Ovary (tissue), 9 donors: ENCODE data around the gene MGME1. TPM values are rescaled to one million over a fixed set of nuclear protein-coding genes. Genes with fewer than 3 reads are reported as not detected.

Source experiments
- DNase-seq, 5 donors: peaks; one replicate each; pipeline ENCODE4 v3.0.0-alpha.2; 2019 to 2020
- H3K27ac ChIP-seq, 2 donors: fragments of 200-600 bp; one replicate each; pipeline versions ENCODE4 v1.5.1 to v1.8.0; 2019 to 2022
- H3K27me3 ChIP-seq: fragments of 200-600 bp; one replicate; pipeline ENCODE4 v1.8.0; 2022
- H3K36me3 ChIP-seq: fragments of 200-600 bp; sonication (generic); one replicate; pipeline ENCODE4 v1.5.1; 2019
- H3K4me1 ChIP-seq: one replicate; pipeline ENCODE4 v1.8.1; 2013; ENCODE audit warnings: mild to moderate bottlenecking, moderate library complexity; ENCODE audit not compliant: insufficient read depth
- H3K4me3 ChIP-seq: fragments of 200-600 bp; sonication (generic); one replicate; pipeline ENCODE4 v1.5.1; 2017
- H3K9me3 ChIP-seq, 2 donors: fragments of 200-600 bp in 1 of 2; sonication (generic) in 1 of 2; one replicate each; pipeline versions ENCODE4 v1.5.1 to v1.8.1; 2013 to 2019; ENCODE audit warnings: mild to moderate bottlenecking in 1 of 2, moderate library complexity in 1 of 2
- CTCF ChIP-seq, 3 donors: fragments of 450-650 bp in 2 of 3; fragments of 200-600 bp in 1 of 3; IDR thresholded peaks; one replicate each; pipeline versions ENCODE4 v1.5.1 to v1.8.0; 2016 to 2022; ENCODE audit warnings: antibody characterized with exemption in 3 of 3, mild to moderate bottlenecking in 1 of 3
- EP300 ChIP-seq: sonication (generic); formaldehyde crosslinking; IDR thresholded peaks from one replicate; pipeline ENCODE4 v1.6.1; 2017; ENCODE audit warnings: antibody characterized with exemption
- POLR2A ChIP-seq: fragments of 450-650 bp; IDR thresholded peaks from one replicate; pipeline ENCODE4 v1.6.1; 2017; ENCODE audit warnings: antibody characterized with exemption, mild to moderate bottlenecking, moderate library complexity
- WGBS, 3 donors: extraction: QIAGEN DNeasy Blood & Tissue Kit in 1 of 3; methylation state at CpG; one replicate each; pipeline versions ENCODE4 v1.1.5 to v1.1.7; 2013 to 2017; 5-methylcytosine and 5-hydroxymethylcytosine counted together
- intact Hi-C, 4 donors: fragments of 100-400 bp; cut with DNase I; formaldehyde crosslinking; loops; one replicate each; pipeline versions ENCODE4 v1.11.0 to v1.15.1; 2022 to 2023
- polyA plus RNA-seq, 2 donors: library from polyadenylated mRNA; stranded (reverse); fragments of 200-250 nt in 1 of 2; fragments of 350-450 nt in 1 of 2; fragmentation: Illumina TruSeq in 1 of 2; extraction: RNeasy Lipid Tissue Mini Kit (QIAGEN cat#74804) in 1 of 2; gene quantifications; one replicate each; pipeline ENCODE4 v1.2.3, GENCODE V29; 2013 to 2014
- total RNA-seq, 7 donors: library from RNA; depleted of rRNA in 2 of 7; stranded (reverse); fragments of >200 nt in 2 of 7; fragmentation: NEBNext Ultra II Directional in 3 of 7; extraction: Animal tissue kit (Norgen Biotek cat#: 25700) in 3 of 7; gene quantifications; one replicate each; pipeline versions ENCODE4 v1.1.0 to v1.2.4, GENCODE V29; 2016 to 2023
- donor health status: DM: no; HTN: no; CAD: no; lungs with moderate emphysema.
- donor health status: DM: no; HTN: no; CAD: no.
- donor health status: Bipolar disorder and iron deficiency.
- donor health status: DM: yes; HTN: yes; CAD: no.
- donor health status: DM: no; HTN: no; CAD: no.
- donor health status: DM: yes; HTN: yes; CAD: no.

The MGME1 gene
- total and polyA plus RNA-seq, 9 donors: 5.1 to 11.9 (median 8.3) TPM

- Histone ChIP-seq H3K27me3 (no peaks in the 10 kb centered on the region), H3K4me1 (no peaks in the 10 kb centered on the region), H3K4me3 (no peak overlapping the region), H3K27ac (no peak overlapping the region), H3K9me3 (no peaks in the 10 kb centered on the region), H3K36me3 (no peaks in the 10 kb centered on the region)
- intact Hi-C loops: no loop called here
- TF ChIP-seq CTCF (IDR thresholded peaks at IDR 0.05): no peak
- TF ChIP-seq EP300: no peak
- TF ChIP-seq POLR2A: no peak
- WGBS, 3 donors: 92 to 99% (median 95%) methylated on average over 4 of the region's 4 CpGs
- DNase-seq: no peak
Measured at GRCh38 chr20:17949899-17950298, 18.9 kb upstream of the MGME1 start.

DNA sequence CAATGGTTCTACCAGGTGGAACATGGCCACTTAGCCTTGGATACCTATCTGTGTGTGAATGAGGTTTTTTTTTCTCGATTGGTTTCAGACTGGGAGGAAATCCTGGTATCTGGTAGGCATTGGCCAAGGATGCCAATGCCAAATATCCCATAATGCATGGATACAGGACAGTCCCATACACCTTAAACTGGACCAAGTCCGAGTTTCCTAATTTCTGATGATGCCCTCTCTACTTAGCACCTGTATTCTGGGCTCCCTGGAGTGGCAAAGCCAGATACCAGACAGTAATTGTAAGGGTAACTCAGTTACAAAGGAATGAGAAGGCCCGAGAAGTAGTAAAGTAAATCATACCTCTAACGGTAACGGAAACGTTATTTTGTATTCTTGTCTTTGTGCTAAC is 18.1 kb upstream of the MGME1 start:
- intact Hi-C loops: no loop called here
- whole genome bisulfite sequencing, 3 donors: 74 to 83% (median 82%) methylated on average over 6 of the region's 6 CpGs

DNA sequence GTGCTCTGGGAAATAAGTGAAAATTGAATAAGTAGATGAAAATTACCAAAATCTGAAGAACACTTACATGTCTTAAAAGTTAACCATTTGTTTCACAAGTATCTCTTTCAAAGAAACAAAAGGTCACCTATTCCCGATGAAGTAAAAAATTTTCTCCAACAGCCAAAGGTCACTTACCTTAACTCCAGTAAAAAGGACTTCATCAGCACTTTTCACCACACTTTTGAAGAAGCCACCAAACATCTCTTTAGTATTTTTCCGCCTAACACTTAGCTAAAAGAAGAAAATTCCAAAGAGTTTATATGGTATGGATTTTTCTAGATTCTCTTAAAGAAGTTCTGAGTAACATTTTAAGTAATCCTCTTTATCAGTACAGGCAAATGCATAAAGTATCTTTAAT is 17.5 kb upstream of the MGME1 start:
- Histone ChIP-seq H3K36me3 (no peaks in the 10 kb centered on the region), H3K27ac (no peak overlapping the region), H3K4me3 (no peak overlapping the region), H3K27me3 (no peaks in the 10 kb centered on the region), H3K9me3 (no peaks in the 10 kb centered on the region), H3K4me1 (peaks cover 3% of the 10 kb centered on the region)
- no peak for DNase-seq
- intact Hi-C loops: no loop called here
- 79 to 93% (median 85%) methylated on average over 2 of the region's 2 CpGs for WGBS, 3 donors
- TF ChIP-seq CTCF (IDR thresholded peaks at IDR 0.05) (no peak), EP300 (no peak), POLR2A (no peak)

More for the DNA sequence above, 18.1 kb upstream of the MGME1 start:
- Histone ChIP-seq H3K4me3 (no peak overlapping the region), H3K27me3 (no peaks in the 10 kb centered on the region), H3K4me1 (peaks cover under 1% of the 10 kb centered on the region), H3K27ac (no peak overlapping the region), H3K36me3 (no peaks in the 10 kb centered on the region), H3K9me3 (no peaks in the 10 kb centered on the region)
- TF ChIP-seq CTCF (IDR thresholded peaks at IDR 0.05) (no peak), POLR2A (no peak), EP300 (no peak)
- no peak for DNase-seq

DNA sequence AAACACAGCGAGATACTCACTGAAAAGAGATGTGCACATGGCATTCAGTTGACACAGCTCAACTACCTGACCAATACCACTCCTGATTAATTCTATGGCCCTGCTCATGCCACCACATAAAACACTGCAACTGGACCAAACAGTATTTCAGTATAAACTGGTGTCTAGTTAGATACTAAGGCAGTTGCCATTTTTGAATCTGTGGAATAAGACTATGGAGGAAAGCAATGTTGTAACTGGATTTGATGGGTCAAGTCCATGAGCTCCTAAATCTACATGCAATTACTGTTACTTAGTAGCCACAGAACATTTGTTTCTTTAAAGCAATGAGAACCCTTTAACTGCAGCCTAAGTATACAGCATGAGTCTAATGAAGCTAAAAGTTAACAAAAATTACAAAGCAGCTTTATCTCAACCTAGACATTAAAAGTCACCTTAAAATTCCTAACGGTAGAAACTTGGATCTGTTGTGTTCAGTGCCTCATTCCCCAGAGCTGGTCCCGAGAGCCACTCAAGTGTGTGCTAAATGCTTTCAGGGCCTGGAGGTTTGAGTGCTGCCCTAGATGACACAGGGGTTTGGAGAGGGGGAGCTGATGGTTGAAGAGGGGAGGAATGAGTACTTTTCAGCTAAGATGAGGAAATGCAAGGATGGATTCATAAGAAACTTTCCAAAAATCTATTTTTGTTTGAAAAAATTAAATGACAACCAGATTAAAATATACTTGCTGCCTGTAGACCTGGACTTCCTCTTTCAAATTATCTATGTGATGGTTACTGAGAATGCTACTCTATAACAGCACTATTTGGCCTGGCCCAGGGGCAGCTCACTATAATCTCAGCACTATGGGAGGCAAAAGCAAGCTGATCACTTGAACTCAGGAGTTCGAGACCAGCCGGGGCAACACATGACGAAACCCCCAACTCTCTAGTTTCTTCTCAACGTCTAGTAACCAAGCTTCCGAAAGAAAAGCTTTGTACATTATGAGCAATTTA is 15.8 kb upstream of the MGME1 start:
- Histone ChIP-seq H3K4me1 (peaks cover 10% of the 10 kb centered on the region), H3K27me3 (no peaks in the 10 kb centered on the region), H3K27ac (no peak overlapping the region), H3K36me3 (no peaks in the 10 kb centered on the region), H3K4me3 (no peak overlapping the region), H3K9me3 (no peaks in the 10 kb centered on the region)
- 89 to 90% (median 90%) methylated on average over 8 of the region's 8 CpGs for WGBS, 3 donors
- DNase-seq: no peak
- intact Hi-C loops: no loop called here
- TF ChIP-seq POLR2A (no peak), EP300 (no peak), CTCF (IDR thresholded peaks at IDR 0.05) (no peak)
